GM12892 (cell line): ENCODE results near the gene PTGES3.

Experiments
- POLR2A ChIP-seq: IDR thresholded peaks from 2 replicates; pipeline ENCODE4 v1.6.1; 2011; ENCODE audit warnings: low read depth, low read length, control low read depth
- POLR2AphosphoS5 ChIP-seq: IDR thresholded peaks from 2 replicates; pipeline ENCODE4 v1.6.1; 2011; ENCODE audit warnings: low read depth, low read length, control low read depth

DNA sequence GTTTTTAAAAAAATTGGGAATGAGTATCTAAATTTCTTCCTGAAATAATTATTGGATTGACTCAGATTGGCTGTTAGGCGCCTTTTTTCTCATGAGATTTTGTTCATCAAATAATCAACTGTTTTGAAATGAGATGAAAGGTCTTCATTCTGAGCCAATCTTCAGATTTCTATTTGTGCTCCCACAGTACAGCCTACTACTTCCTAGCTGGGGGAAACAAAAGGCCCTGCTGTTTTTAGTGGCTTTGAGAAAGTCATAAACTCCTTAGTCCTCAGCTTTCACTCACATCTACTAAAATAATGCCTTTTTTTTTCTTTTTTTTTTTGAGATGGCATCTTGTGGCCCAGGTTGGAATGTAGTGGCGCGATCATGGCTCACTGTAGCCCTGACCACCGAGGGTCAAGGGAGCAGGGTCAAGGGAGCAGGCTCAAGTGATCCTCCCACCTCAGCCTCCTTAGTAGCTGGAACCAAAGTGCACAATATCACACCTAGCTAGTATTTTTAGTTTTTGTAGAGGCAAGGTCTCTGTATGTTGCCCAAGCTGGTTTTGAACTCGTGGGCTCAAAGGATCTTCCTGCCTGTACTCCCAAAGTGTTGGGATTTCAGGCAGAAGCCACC is 21.8 kb upstream of the PTGES3 start:
- TF ChIP-seq POLR2AphosphoS5 (no peak), POLR2A (no peak)
